Nephron (organoid): ENCODE data around the gene TECPR2.

ENCODE experiments used
- H3K27ac Mint-ChIP-seq, 3 experiments: 2 replicates each; pipeline ENCODE4 v1.8.0; 2020; ENCODE audit warnings: mixed read lengths in 3 of 3, mild to moderate bottlenecking in 2 of 3, moderate library complexity in 1 of 3
- H3K27me3 Mint-ChIP-seq: 2 replicates; pipeline ENCODE4 v1.8.0; 2021; ENCODE audit warnings: low read depth, mild to moderate bottlenecking, moderate library complexity, mixed read lengths
- H3K36me3 Mint-ChIP-seq: 2 replicates; pipeline ENCODE4 v1.8.0; 2020; ENCODE audit warnings: low read depth, mixed read lengths
- H3K4me1 Mint-ChIP-seq: 2 replicates; pipeline ENCODE4 v1.8.0; 2020; ENCODE audit warnings: mixed read lengths
- H3K4me3 Mint-ChIP-seq, 3 experiments: 2 replicates each; pipeline ENCODE4 v1.8.0; 2020; ENCODE audit warnings: mild to moderate bottlenecking in 3 of 3, mixed read lengths in 3 of 3, moderate library complexity in 2 of 3
- H3K9me3 Mint-ChIP-seq: 2 replicates; pipeline ENCODE4 v1.8.0; 2020; ENCODE audit warnings: mixed read lengths
- TF ChIP-seq, protein P1 (sequence below), 3 experiments: fragments of 200-600 bp; sonication (generic); IDR thresholded peaks; one replicate each; pipeline ENCODE4 v1.5.0; 2021; ENCODE audit warnings: antibody characterized with exemption in 3 of 3; ENCODE audit not compliant: unreplicated experiment in 3 of 3

TECPR2 gene

DNA sequence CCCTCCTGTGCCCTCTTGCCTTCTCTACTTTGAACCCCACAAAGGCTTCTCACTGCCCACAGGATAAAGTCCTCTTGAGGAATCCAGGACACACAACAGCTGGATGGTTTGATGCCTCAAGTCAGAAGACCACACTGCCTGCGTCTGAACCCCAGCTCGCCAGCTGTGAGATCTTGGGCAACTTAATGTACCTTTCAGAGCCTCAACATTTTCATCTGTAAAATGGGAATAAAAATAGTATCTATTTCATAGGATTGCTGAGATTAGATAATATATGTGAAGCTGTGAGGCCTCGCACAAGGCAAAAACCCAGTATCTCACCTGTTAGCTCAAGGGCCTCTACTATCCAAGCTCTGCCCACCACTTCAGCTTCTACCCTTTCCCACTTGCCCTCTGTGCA lies 2.4 kb upstream of the TECPR2 start:
- Mint-ChIP-seq H3K27ac (no peak overlapping the region), H3K9me3 (no peaks in the 10 kb centered on the region), H3K27me3 (no peaks in the 10 kb centered on the region)

DNA sequence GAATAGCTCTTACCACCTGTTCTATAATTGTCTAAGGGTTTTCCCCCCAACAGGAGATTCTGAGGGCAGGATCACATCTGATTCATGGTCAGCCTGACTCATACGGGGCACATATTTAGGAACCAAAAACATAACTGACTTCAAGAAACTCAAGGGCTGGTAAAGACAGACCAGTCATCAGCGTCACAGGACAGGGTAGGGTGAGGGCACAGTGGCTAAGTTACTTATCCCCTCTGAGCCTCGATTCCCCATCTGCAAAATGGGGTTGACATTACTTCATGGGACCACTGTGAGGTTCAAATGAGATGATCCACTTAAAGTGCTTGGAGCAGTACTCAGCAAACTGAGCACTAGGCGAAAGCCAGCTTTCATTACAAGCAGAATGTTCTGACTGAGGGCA lies 657 bp upstream of the TECPR2 start:
- peaks cover 11% of the 10 kb centered on the region for H3K4me1 Mint-ChIP-seq

More for the DNA sequence above, 2.4 kb upstream of the TECPR2 start:
- Mint-ChIP-seq H3K4me3 (peak overlapping the region; percentile 95 to 98 (median 95)), H3K4me1 (peaks cover 11% of the 10 kb centered on the region), H3K36me3 (peaks cover 20% of the 10 kb centered on the region)
- TF ChIP-seq, protein P1, sequence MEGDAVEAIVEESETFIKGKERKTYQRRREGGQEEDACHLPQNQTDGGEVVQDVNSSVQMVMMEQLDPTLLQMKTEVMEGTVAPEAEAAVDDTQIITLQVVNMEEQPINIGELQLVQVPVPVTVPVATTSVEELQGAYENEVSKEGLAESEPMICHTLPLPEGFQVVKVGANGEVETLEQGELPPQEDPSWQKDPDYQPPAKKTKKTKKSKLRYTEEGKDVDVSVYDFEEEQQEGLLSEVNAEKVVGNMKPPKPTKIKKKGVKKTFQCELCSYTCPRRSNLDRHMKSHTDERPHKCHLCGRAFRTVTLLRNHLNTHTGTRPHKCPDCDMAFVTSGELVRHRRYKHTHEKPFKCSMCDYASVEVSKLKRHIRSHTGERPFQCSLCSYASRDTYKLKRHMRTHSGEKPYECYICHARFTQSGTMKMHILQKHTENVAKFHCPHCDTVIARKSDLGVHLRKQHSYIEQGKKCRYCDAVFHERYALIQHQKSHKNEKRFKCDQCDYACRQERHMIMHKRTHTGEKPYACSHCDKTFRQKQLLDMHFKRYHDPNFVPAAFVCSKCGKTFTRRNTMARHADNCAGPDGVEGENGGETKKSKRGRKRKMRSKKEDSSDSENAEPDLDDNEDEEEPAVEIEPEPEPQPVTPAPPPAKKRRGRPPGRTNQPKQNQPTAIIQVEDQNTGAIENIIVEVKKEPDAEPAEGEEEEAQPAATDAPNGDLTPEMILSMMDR (IDR thresholded peaks at IDR 0.05; ENCODE audit: unreplicated experiment in 3 of 3) = no peak

DNA sequence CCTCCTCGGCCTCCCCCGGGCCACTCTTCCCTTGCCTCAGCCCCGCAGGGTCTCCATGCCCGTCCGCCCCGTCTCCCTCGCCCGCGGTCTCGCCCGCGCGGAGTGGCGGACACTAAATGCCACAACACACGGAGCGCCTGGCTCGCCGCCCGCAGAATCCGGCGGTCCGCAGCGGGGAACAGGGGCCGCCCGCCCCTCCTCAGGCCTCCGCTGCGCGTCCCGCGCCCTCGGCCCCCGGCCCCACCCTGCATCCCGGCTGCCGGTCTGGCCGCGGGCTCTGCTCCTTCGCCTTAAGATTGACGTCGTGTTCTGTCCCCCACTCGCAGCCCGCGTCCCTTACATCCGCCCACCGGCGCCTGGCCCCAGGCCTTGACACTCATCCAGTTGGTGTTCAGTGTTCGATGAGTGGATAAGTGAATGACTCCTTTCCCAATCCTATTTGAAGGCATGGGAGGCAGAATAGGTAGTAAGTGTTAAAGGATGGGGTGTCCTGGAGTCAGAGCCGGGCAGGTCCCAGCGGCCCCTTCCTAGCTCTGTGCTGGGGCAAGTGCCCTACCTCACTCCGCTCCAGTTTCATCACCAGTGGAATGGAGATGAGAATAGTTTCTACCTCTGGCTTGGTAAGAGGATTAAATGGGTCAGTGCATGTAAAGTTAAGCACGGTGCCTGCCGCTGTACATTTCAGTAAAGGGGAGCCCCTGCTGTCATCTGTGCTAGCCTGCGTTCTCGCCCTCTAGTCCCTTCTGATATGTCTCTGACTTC lies 622 bp downstream of the TECPR2 start:
- Mint-ChIP-seq H3K9me3 (no peaks in the 10 kb centered on the region), H3K27ac (peak overlapping the region; percentile 56 to 92 (median 82)), H3K4me1 (peaks cover 11% of the 10 kb centered on the region), H3K4me3 (no peak overlapping the region), H3K27me3 (no peaks in the 10 kb centered on the region), H3K36me3 (no peaks in the 10 kb centered on the region)
- TF ChIP-seq, protein P1 (IDR thresholded peaks at IDR 0.05; ENCODE audit: unreplicated experiment in 3 of 3) = no peak

More for the DNA sequence above, 657 bp upstream of the TECPR2 start:
- TF ChIP-seq, protein P1 (IDR thresholded peaks at IDR 0.05; ENCODE audit: unreplicated experiment in 3 of 3) = no peak
- H3K4me3 Mint-ChIP-seq = peak overlapping the region; percentile 95 to 98 (median 95)
- H3K9me3 Mint-ChIP-seq = no peaks in the 10 kb centered on the region
- H3K27ac Mint-ChIP-seq = peak overlapping the region; percentile 76 to 96 (median 84)
- H3K27me3 Mint-ChIP-seq = no peaks in the 10 kb centered on the region
- peaks cover 10% of the 10 kb centered on the region for H3K36me3 Mint-ChIP-seq

DNA sequence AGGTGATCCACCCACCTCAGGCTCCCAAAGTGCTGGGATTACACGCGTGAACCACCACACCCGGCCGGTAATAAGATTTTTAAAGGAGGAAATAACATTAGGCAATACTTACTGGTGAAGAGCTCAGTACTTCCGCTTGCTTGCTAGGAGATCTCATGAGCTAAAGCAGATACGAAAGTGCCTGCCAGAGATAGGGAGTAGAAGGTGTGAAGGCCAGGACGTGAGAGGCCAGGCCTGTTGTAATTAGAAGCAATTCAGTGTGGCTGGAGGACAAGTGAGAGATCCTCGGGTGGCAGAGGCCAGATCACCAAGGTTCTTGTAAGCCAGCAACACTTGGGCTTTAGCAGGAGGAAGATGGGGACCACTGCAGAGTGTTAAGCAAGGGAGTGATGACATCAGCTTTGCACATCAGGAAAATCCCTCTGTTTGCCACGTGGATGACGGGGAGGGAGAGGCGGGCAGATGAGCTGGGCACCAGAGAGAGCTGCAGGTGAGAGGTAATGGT lies 7.6 kb downstream of the TECPR2 start:
- no peaks in the 10 kb centered on the region for H3K36me3 Mint-ChIP-seq
- no peaks in the 10 kb centered on the region for H3K27me3 Mint-ChIP-seq
- H3K27ac Mint-ChIP-seq = no peak overlapping the region
- no peaks in the 10 kb centered on the region for H3K4me1 Mint-ChIP-seq
- H3K4me3 Mint-ChIP-seq = no peak overlapping the region
- TF ChIP-seq, protein P1 (IDR thresholded peaks at IDR 0.05; ENCODE audit: unreplicated experiment in 3 of 3) = no peak
- no peaks in the 10 kb centered on the region for H3K9me3 Mint-ChIP-seq

DNA sequence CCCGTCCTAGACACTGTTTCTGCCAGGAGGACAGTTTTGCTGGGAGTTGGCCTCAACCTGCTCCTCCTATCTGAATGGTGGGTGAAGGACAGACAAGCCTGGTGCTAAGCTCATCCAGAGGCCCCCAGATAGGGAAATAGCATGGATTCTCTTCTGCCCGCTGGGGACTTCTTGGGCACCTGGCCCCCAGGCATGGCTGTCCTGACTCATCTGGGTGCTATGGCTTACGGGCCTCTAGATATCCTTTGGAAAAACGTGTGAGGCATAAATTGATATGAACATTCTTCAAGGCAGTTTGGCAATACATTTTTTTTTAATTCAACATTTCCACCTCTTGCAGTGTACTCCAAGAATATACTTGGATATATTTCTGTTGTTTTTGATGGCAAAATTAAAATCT lies 8.6 kb downstream of the TECPR2 start:
- TF ChIP-seq, protein P1 (IDR thresholded peaks at IDR 0.05; ENCODE audit: unreplicated experiment in 3 of 3) = no peak
- H3K4me1 Mint-ChIP-seq = no peaks in the 10 kb centered on the region
- H3K27ac Mint-ChIP-seq = no peak overlapping the region
- no peaks in the 10 kb centered on the region for H3K27me3 Mint-ChIP-seq
- H3K9me3 Mint-ChIP-seq = no peaks in the 10 kb centered on the region
- H3K4me3 Mint-ChIP-seq = no peak overlapping the region
- no peaks in the 10 kb centered on the region for H3K36me3 Mint-ChIP-seq

DNA sequence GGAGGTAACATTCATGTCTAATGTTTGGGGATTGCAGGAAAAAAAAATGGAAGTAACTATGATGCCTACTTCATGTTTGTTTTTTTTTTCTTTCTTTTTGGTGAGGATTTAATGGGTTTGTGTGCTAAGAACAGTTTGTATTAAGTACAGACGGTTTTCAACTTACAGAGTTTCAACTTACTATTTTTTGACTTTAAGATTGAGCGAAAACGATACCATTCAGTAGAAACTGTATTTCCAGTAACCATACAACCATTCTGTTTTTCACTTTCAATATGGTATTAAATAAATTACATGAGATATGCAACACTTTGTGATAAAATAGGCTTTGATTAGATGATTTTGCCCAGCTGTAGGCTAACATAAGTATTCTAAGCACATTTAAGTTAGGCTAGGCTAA lies 10.4 kb downstream of the TECPR2 start:
- Mint-ChIP-seq H3K27me3 (no peaks in the 10 kb centered on the region), H3K4me1 (no peaks in the 10 kb centered on the region), H3K27ac (no peak overlapping the region), H3K36me3 (peaks cover 12% of the 10 kb centered on the region), H3K4me3 (no peak overlapping the region), H3K9me3 (no peaks in the 10 kb centered on the region)
- TF ChIP-seq, protein P1 (IDR thresholded peaks at IDR 0.05; ENCODE audit: unreplicated experiment in 3 of 3) = no peak
